HG03025 (cell line): ENCODE measurements around the gene CTBS.

Source experiments
- ATAC-seq: cut with Tn5 transposase; IDR thresholded peaks from one replicate; pipeline ENCODE4 v1.9.1; 2021; ENCODE audit warnings: mild to moderate bottlenecking, moderate library complexity; ENCODE audit not compliant: unreplicated experiment, low FRiP score

Gene CTBS

DNA sequence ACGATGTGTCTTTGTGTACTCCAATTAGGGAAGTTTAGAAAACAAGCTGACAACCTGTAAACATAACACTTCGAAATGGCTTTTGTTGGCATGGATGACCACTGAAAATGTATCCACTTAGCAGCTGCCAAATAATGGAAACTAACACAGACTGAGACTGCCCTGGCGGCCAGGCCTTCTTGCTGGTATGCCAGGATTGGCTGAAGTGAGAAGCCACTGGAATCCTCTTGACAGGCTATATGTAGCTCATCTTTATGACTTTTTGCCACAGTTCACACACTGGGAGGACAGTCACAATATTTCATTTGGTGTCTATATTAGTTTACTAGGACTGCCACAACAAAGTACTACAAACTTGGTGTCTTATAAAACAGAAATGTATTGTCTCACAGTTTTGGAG lies 12.9 kb upstream of the CTBS start:
- no peak for ATAC-seq

DNA sequence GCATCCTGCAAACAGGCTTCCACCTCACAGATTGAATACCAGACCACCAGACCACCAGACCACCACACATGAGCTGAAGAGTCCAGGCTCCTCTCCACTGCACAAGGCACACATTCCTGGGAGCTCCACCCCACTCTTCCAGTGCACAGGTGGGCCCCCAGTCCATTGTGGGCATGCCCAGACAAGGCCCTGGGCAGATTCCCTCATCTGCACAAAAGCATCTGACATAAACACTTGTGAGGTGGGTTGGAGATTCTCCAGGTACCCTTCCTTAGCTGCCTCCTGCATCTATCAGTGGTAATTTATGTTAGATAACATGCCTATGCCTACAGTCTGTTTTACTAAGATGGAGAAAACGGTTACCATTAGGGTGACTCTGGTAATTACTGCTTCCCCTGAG lies 11.6 kb upstream of the CTBS start:
- ATAC-seq = no peak

DNA sequence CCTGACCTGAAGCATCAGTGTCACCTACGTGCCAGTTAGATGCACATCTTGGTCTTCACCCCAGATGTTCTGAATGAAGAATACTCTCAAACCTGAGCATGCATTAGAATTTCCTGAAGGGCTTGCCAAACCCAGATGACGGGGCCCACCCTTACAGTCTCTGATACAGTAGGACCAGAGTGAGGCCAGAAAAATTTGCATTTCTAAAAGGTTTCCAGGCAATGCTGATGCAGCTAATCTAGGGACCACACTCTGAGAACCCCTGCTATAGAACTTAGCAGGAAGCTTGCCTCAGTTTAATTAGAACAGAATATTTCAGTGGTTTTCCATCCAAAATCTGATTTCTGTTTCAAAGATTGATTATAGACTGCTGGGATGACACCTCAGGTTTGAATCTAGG lies 9.9 kb upstream of the CTBS start:
- no peak for ATAC-seq

DNA sequence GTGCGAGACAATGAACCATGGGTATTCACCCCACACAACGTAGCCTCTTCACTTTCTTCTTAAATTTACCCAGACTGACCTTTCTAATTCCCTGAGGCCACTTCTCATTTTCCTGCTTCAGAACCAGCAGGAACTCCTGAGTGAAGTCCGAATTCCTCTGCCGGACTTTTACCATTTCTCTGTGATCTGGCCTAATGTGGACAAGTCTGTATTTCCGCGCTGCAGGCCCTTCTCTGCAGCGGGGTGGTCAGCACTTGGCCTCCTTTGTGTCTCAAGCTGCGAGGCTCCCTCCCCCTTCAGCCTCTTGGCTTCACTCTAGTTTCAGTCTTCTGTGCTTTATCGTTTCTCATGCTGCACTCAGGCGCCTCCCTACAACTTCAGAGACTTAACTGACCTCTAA lies 9.4 kb upstream of the CTBS start:
- ATAC-seq = no peak

DNA sequence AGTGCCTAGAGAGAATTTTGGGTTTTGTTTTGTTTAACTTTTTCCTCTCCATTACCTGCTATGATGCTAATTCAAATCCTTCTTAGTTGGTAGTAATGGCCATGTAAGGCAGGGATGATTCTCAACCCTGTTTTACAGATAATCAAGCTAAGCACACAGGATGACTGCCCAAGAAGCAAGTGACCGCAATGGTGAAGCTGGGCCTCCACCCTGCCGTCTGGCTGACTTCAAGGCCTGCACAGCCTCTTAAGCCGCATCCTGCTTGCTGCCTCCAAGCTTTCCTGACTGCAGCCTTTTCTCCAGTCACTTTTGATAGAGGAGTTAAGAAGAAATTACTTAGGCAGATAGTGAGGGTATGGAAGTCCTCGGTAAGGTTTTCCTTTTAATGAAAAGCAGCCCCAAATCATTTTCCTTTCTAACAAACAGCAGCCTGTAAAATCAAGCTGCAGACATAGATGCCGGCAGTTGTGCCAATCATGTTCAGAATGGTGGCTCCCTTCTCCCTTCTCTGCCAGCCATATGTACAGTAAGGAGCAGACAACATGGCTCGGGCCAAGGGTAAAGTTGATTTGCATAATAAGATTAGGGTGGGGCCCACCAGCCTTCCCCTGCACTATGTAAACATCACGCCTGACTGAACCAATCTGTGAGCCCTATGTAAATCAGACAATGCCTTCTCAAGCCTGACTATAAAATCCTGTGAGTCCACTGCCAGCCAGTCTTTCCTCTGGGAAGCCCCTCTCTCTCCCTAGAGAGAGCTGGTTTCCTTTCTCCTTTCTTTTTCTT lies 8.8 kb upstream of the CTBS start:
- no peak for ATAC-seq

DNA sequence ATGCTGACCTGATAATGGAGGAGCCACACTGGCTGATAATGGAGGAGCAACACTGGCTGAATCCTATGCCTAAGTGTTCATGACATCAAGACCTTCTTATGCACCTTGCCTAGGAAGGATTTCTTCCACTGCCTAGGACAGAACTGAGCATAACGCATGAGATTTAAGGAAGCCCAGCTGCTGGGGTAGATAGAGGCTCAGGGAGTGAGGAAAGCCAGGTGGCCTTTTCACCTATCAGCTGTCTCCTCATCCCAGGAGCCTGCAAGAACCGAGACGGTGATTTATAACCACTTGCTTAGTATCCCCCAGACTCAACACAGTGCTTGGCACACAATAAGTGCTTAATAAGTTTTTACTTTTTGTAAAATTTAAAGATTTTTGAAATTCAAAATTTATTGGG lies 7.4 kb upstream of the CTBS start:
- no peak for ATAC-seq

DNA sequence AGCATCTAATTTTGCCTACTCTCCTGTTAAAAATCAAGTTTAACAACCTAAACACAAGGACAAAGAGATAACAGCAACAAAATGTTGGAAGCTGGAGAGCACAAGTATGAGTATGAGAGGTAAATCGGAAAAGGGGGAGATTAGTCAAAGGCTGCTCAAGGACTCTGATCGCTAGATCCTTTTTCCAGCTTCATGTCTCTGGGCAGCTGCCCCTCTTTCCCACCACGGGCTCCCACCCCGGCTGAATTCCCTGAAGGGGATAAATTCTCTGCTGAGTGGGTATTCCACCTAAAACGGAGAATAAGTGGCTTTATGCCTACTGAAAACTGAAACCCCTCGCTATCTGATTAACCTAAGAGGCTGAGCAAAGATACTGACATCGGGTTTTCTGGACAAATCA lies 696 bp upstream of the CTBS start:
- no peak for ATAC-seq

DNA sequence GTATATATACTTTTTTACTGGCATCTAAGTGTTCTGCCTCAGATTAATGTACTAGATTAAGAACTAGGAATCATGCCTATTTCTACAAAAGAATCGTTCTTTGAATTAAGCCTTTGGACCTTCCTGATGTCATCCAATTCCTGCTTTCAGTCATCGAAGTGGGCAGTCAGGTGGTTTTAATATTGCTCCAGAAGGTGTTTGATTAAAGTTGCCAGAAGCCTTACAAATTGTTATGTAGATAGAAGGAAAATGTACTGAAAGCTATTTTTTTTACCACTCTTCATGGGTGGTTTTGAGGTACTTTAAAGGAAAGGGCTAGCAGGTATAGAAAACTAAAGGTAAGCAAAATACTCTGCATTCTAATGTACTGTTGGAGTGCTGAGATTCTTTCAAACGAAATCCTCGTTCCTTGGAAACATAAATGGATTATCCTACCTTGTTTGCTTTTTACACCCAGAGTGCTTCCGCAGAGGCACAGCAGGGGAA lies 716 bp downstream of the CTBS start:
- ATAC-seq = no peak

DNA sequence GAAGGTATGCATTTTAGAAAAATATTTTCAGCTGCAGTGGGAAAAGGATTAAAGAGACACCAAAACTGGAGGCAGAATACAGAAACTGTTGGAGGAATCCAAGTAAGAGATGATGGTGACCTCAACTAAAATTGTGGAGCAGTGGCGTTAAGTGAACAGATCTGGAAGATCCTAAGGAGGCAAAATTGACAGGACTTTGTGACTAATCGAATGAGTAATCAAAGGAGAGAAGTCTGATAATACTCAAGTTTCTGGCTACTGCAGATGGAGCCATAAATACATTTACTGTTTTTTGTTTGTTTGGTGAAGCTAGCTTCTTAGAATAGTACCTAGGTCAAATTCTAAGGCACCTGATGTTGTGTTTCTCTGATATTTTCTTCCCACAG lies 3.1 kb downstream of the CTBS start:
- ATAC-seq = no peak

DNA sequence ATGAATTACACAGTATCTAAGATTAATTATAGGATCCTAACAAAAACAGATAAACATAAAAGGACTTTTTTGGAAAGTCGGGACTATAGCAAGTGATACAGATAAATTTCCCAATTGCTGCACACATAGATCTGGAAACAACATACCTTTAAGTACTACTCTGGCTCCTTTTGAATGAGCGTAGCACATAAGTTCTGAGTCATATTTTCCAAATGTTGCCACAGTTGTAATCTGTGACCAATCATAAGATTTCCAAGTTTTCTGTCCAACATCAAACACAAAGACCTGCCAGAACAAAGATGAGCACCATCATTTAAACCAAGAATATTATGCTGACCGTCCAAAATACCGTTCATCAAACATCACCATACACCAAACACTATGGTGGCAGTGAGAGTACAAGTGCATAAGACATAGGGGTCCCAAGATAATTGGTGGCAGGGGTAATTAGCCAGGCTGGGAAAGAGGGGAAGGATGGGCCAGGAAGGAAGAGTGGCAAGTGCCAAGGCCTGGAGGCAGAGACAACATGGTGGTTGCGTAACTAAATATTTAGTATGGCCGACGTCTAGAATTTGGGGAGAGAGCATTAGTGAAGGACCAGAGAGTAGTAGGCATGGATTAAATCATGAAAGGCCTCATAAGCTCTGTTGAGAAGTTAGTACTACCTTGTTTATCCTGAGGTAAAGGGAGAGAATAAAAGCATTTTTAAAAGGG lies 3.6 kb downstream of the CTBS start:
- no peak for ATAC-seq

DNA sequence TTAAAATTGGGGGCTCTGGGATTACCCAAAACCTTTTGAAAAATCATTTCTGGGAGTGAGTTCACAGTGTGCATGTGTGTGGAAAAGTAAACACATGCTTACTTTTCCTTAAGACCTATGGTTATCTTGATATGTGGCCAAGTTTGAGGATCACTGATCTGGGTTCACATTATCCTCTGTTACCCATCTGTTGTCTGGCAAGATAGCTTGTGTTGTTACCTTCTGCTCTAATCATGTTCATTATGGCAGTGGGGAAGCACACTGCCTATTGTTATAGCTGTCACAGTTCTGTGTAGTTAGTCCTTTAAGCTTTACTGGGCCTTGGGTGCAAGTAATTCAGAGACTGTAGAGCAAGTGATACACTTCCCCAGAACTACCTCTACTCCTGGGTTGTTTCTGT lies 5.0 kb downstream of the CTBS start:
- ATAC-seq = no peak

DNA sequence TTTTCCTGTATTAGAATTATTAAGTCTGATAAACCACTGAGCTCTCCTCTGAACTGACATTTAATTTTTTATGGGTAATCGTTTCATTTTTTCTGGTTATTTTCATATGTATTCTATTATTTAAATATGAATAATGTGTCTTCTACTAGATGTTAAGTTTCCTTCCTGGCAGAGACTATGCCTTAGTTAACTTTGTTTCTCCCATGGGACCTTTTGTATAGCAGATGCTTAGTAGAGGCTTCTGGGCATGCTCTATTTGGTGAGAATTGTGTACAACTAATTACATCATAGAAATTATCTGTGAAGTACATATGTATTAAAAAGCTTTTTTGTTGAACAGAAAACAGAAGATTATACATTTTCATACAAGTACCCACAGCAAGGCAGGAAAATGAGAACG lies 23.4 kb downstream of the CTBS start:
- no peak for ATAC-seq

DNA sequence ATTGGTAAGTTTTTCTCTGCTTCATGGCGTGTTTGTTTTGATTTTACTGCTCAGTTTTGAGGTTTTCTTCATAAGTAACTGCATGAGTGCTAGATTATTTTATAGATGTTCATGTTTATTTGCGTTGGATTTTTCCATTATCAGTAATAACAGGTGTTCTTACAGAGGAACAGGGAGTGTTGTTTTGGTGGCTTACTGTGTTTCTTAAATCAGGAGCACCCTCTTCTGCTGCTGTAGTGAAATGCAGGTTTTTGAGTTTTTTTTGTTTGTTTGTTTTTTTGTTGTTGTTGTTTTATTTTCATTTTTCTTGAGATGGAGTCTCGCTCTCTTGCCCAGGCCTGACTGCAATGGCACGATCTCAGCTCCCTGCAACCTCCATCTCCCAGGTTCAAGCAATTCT lies 32.6 kb downstream of the CTBS start:
- no peak for ATAC-seq

DNA sequence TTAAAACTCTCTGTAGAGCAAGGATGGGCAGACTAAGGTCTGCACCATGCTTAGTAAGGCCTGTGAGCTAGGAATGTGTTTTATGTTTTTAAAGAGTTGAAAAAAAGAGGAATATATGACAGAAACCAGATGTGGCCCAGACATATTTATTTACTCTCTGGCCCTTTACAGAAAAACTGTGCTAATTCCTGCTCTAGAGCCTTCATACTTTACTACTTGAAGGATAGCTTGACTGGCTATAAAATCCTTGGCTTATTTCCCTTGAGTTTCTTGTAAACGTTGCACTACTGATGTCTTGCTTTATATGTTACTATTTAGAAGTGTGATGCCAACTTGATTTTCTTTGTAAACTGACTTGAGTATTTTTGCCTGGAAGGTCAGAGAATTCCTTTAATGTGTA lies 33.5 kb downstream of the CTBS start:
- ATAC-seq = no peak

DNA sequence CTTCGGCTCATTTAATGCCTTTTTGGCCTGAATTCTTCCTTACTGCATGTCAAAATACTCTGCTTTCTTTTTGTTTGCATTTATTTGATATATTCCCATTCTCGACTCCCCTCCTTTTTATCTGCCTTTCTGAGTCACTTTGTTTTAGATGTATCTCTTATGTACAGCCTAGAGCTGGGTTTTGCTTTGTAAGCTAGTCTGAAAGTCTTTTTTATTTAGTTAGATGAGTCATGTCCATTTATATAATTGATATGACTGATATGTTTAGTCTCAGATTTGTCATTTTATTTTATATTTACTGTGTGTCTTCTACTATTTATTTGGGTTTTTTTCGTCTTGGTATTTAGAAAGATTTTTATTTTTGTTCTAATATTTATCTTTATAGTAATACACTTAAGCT lies 34.3 kb downstream of the CTBS start:
- no peak for ATAC-seq

DNA sequence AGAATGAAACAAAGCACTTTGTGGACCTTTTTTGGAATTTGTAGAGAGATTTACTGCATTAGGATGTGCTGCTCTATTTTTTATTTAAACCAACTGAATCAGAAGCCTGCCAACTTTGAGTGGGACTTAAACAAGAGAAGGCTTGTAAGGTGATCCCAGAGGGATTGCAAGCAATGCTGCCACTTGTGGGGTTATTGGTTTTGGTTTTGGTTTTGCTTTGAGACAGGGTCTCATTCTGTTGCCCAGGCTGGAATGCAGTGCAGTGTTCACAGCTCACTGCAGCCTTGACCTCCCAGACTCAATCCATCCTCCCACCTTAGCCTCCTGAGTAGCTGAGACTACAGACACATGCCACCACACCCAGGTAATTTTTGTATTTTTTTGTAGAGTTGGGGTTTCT lies 35.6 kb downstream of the CTBS start:
- ATAC-seq = peak; percentile 55

DNA sequence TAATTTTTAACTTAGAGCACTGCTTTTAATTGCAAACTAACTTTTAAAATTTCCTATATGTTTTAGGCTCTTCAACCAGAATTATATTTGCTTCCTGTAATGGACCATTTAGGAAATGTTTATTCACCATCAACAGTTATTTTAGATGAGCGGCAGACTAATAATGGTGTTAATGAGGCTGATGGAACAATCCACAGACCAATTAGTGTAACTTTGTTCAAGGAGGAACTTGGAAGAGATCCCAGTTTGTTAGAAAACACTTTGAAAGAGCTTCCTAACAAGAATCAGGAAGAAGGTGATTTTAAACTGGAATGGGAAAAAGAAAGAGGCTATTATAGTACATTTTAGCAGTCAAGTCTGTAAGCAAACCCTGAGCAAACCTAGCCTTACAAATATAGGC lies 48.5 kb downstream of the CTBS start:
- no peak for ATAC-seq

DNA sequence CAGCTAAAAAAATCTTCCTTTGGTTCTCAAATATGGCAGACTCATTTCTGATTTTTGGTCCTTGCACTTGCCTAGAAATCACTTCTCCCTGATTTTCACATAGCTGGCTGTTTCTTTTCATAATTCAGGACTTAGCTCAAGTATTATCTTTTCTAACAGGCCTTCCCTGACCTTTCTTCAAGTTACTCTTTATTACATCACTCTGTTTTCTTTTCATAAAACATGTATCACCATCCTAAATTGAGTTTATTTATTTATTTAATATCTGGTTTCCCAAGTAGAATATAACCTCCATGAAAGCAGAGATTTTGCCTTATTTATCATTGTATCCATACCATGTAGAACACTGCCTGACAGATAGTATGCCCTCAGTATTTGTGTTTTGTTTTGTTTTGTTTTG lies 49.6 kb downstream of the CTBS start:
- ATAC-seq = no peak

DNA sequence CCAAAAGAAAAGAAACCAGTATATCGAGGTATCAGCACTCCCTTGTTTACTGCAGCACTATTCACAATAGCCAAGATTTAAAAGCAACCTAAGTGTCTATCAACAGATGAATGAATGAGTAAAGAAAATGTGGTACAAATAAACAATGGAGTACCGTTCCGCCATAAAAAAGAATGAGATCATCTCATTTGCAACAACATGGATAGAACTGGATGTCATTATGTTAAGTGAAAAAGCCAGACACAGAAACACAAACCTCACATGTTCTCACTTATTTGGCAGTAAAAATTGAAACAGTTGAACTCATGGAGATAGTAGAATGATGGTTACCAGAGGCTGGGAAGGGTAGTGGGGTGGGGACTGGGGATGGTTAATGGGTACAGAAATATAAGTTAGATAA lies 63.6 kb downstream of the CTBS start:
- ATAC-seq = no peak

DNA sequence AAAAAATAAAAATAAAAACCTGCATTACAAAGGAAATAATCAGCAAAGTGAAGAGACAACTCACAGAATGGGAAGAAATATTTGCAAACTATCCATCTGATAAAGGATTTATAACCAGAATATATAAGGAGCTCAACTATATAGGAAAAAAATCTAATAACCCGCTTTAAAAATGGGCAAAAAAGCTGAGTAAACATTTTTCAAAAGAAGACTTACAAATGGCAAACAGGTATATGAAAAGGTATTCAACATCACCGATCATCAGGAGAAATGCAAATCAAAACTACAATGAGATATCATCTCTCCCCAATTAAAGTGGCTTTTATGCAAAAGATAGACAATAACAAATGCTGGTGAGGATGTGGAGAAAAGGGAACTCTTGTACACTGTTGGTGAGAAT lies 64.1 kb downstream of the CTBS start:
- ATAC-seq = no peak

DNA sequence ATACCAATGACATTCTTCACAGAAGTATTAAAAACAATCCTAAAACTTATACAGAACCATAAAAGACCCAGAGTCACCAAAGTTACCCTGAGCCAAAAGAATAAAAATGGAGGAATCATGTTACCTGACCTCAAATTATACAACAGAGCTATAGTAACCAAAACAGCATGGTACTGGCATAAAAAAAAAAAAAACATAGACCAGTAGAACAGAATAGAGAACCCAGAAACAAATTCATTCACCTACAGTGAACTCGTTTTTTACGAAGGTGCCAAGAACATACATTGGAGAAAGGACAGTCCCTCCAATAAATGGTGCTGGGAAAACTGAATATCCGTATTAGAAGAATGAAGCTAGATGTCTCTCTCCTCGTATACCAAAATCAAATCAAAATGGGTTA lies 65.2 kb downstream of the CTBS start:
- ATAC-seq = no peak

DNA sequence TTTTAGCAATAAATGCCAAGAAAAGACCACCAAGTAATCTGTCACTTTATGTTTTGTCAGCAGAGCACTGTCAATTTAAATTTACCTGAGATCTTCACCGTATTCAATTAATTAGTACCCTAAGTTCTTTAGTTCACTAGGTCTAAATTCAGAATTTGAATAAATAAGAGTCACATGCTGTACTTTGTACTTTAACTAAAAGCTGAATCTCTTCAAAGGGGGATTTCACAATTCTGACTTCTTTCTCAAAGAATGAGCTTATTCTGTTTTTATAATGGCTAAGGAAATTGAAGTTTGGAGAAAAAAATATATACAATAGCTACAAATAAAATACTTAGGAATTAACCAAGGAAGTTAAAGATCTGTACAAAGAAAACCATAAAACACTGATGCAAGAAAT lies 65.7 kb downstream of the CTBS start:
- no peak for ATAC-seq
